ENCODE results near the gene F2RL1. TPM values are rescaled to one million over a fixed set of nuclear protein-coding genes. Genes with fewer than 3 reads are reported as not detected.

F2RL1 gene
- total and polyA plus RNA-seq, 2 experiments from 2014 or later = 130 to 210 TPM

DNA sequence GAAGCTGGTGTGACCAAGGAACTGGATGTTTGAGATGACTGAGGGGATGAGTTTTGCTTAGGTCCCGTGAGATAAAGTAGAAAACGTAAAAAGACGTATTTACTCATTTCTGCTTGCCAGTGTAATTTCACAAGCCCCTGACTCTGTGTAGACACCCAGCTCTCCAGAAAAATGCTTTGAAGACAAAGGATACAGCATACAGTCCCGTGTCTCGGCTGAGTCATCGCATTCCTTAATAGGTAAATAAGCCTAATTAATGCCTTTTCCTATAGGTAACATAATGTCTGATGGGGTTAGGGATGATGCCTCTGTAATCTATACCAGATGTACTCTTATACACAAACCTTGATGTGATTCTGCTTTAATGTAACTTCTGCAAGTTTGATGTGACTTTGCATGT, 51.2 kb downstream of the F2RL1 start:
- no peaks in the 10 kb centered on the region for H3K36me3 ChIP-seq (replicated peaks; ENCODE audit: insufficient read depth, low read depth)
- WGBS (ENCODE audit: low lambda C conversion rate, missing lambda C conversion rate) = 31% methylated on average over 6 of the region's 6 CpGs

DNA sequence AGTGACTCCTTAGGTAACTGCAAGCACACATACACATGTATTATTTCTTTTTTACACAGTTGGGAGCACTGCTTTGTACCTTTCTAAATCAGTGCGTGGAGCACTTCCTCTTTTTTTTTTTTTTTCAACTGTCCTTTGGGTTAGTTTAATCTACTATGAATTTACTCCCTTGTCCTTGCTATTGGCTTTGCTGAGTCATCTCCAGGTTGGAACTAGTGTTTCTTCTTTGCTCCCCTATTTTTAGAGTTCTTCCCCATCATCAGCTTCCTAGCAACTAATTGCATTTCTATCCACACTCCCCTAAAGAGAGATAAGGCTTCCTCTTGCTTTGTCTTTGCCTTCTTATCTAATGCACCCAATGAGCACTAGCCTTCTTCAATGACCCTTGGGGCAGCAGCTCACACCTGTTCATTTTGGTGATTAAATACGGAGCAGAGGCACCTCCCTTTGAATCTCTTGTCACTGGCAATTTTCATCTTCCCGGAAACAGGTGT, 55.3 kb downstream of the F2RL1 start:
- no peaks in the 10 kb centered on the region for H3K9me2 ChIP-seq (replicated peaks; ENCODE audit: insufficient read depth)
- H3K4me1 ChIP-seq (ENCODE audit: insufficient read depth) = peaks cover 3% of the 10 kb centered on the region
- H3K4me3 ChIP-seq = no peak overlapping the region
- no peaks in the 10 kb centered on the region for H3K27me3 ChIP-seq
- H3K4me2 ChIP-seq = peak overlapping the region; percentile 51
- no peaks in the 10 kb centered on the region for H4K20me1 ChIP-seq (ENCODE audit: insufficient read depth, poor library complexity, severe bottlenecking)
- DNase-seq (ENCODE audit: low spot score) = no peak
- H3K79me2 ChIP-seq = no peaks in the 10 kb centered on the region
- peak overlapping the region; percentile 46 for H3K27ac ChIP-seq
- TF ChIP-seq, protein P1, sequence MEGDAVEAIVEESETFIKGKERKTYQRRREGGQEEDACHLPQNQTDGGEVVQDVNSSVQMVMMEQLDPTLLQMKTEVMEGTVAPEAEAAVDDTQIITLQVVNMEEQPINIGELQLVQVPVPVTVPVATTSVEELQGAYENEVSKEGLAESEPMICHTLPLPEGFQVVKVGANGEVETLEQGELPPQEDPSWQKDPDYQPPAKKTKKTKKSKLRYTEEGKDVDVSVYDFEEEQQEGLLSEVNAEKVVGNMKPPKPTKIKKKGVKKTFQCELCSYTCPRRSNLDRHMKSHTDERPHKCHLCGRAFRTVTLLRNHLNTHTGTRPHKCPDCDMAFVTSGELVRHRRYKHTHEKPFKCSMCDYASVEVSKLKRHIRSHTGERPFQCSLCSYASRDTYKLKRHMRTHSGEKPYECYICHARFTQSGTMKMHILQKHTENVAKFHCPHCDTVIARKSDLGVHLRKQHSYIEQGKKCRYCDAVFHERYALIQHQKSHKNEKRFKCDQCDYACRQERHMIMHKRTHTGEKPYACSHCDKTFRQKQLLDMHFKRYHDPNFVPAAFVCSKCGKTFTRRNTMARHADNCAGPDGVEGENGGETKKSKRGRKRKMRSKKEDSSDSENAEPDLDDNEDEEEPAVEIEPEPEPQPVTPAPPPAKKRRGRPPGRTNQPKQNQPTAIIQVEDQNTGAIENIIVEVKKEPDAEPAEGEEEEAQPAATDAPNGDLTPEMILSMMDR (IDR thresholded peaks at IDR 0.05; ENCODE audit: poor library complexity) = no peak
- H3K9me3 ChIP-seq (ENCODE audit: low read depth) = no peaks in the 10 kb centered on the region
- H2AFZ ChIP-seq = no peak overlapping the region
- WGBS (ENCODE audit: low lambda C conversion rate, missing lambda C conversion rate) = 41% methylated on average over 3 of the region's 3 CpGs
- no peaks in the 10 kb centered on the region for H3K36me3 ChIP-seq (replicated peaks; ENCODE audit: insufficient read depth, low read depth)

More for the DNA sequence above, 51.2 kb downstream of the F2RL1 start:
- H3K79me2 ChIP-seq = no peaks in the 10 kb centered on the region
- DNase-seq (ENCODE audit: low spot score) = peak; percentile 46
- TF ChIP-seq EZH2phosphoT487 (IDR thresholded peaks at IDR 0.05; ENCODE audit: low read depth, severe bottlenecking, unreplicated experiment) = no peak
- TF ChIP-seq, protein P1 (IDR thresholded peaks at IDR 0.05; ENCODE audit: poor library complexity) = no peak
- no peak for TF ChIP-seq EZH2 (IDR thresholded peaks at IDR 0.05; ENCODE audit: borderline replicate concordance)
- no peak overlapping the region for H3K4me2 ChIP-seq
- H2AFZ ChIP-seq = no peak overlapping the region
- peak overlapping the region; percentile 53 for H3K27ac ChIP-seq
- no peak overlapping the region for H3K4me3 ChIP-seq
- no peaks in the 10 kb centered on the region for H3K27me3 ChIP-seq
- H3K9me2 ChIP-seq (replicated peaks; ENCODE audit: insufficient read depth) = no peaks in the 10 kb centered on the region
- no peaks in the 10 kb centered on the region for H3K9me3 ChIP-seq (ENCODE audit: low read depth)
- peaks cover 3% of the 10 kb centered on the region for H3K4me1 ChIP-seq (ENCODE audit: insufficient read depth)
- H4K20me1 ChIP-seq (ENCODE audit: insufficient read depth, poor library complexity, severe bottlenecking) = no peaks in the 10 kb centered on the region

Small RNA genes within 50 kb of the gene (small RNA-seq; reads per million reads assigned to genes)
- gene RN7SL208P = not detected

Other genes with a start within 250 kb of the F2RL1 start
- gene F2RL2, start 195.6 kb upstream of the F2RL1 start, total RNA-seq = 2.3 and 2.6 TPM in 2 replicates
- gene F2RL2, start 195.6 kb upstream of the F2RL1 start, polyA plus RNA-seq = 1.5 and 1.9 TPM in 2 replicates
- 48.1 and 48.9 TPM in 2 replicates for gene F2R, start 102.9 kb upstream of the F2RL1 start, total RNA-seq
- 27.1 and 33.5 TPM in 2 replicates for gene F2R, start 102.9 kb upstream of the F2RL1 start, polyA plus RNA-seq
- gene S100Z, start 31.0 kb downstream of the F2RL1 start, total RNA-seq = 0.32 and 1.4 TPM in 2 replicates
- gene S100Z, start 31.0 kb downstream of the F2RL1 start, polyA plus RNA-seq = 0.39 and 0.51 TPM in 2 replicates
- gene CRHBP, start 134.0 kb downstream of the F2RL1 start, total RNA-seq = 0.80 and 5.0 TPM in 2 replicates
- 0.37 and 0.77 TPM in 2 replicates for gene CRHBP, start 134.0 kb downstream of the F2RL1 start, polyA plus RNA-seq
- 30.1 and 32.0 TPM in 2 replicates for gene AGGF1, start 211.4 kb downstream of the F2RL1 start, total RNA-seq
- 17.3 and 22.1 TPM in 2 replicates for gene AGGF1, start 211.4 kb downstream of the F2RL1 start, polyA plus RNA-seq

Measured in hepatocyte (in vitro differentiated cells).